K562 (cell line): Measurements from ENCODE around the gene DNAAF1.

Experiments used
- CREB1 ChIP-seq, 2 experiments: sonication (generic) in 1 of 2; formaldehyde crosslinking in 1 of 2; IDR thresholded peaks; 2 replicates each; pipeline versions ENCODE4 v1.6.1 to v1.8.0; 2012 to 2022; ENCODE audit warnings: inconsistent platforms in 1 of 2, mild to moderate bottlenecking in 1 of 2, missing genetic modification reagents in 1 of 2, moderate library complexity in 1 of 2
- CTCF ChIP-seq, 3 experiments: IDR thresholded peaks in 2 of 3; conservative IDR thresholded peaks in 1 of 3; 2 replicates each; pipeline ENCODE4 v1.5.1; 2011 to 2012; ENCODE audit warnings: low read length in 3 of 3, mild to moderate bottlenecking in 3 of 3, control low read depth in 2 of 3, improper control_type of control experiment in 1 of 3, inconsistent platforms in 1 of 3, low read depth in 1 of 3, mixed read lengths in 1 of 3, moderate library complexity in 1 of 3; ENCODE audit not compliant: insufficient read depth in 2 of 3
- ETS2 ChIP-seq: IDR thresholded peaks from 2 replicates; pipeline ENCODE4 v1.6.1; 2016; ENCODE audit warnings: borderline replicate concordance, missing genetic modification characterization, mild to moderate bottlenecking, moderate library complexity, missing compliant biosample characterization; ENCODE audit not compliant: poor library complexity, severe bottlenecking
- EZH2 ChIP-seq: IDR thresholded peaks from 2 replicates; pipeline ENCODE4 v1.6.1; 2012; ENCODE audit warnings: low read depth, mild to moderate bottlenecking, inconsistent platforms, low read length, borderline replicate concordance
- MEIS2 ChIP-seq: fragments of 450-650 bp; IDR thresholded peaks from 2 replicates; pipeline ENCODE4 v1.6.1; 2014; ENCODE audit warnings: mild to moderate bottlenecking; ENCODE audit not compliant: partially characterized antibody
- PHF8 ChIP-seq: fragments of 200-600 bp; sonication (generic); IDR thresholded peaks from 2 replicates; pipeline ENCODE4 v1.6.1; 2012; ENCODE audit warnings: mixed run types, mild to moderate bottlenecking, inconsistent platforms, low read length, moderate library complexity, borderline replicate concordance
- TAF1 ChIP-seq: IDR thresholded peaks from 2 replicates; pipeline ENCODE4 v1.6.1; 2011; ENCODE audit warnings: mild to moderate bottlenecking, low read length, moderate library complexity; ENCODE audit not compliant: insufficient read depth, control insufficient read depth, severe bottlenecking; ENCODE audit errors: extremely low read depth
- ZBTB34 ChIP-seq: fragments of 250-450 bp; sonication (Bioruptor Pico); IDR thresholded peaks from 2 replicates; pipeline ENCODE4 v1.8.0; 2021; ENCODE audit warnings: mild to moderate bottlenecking, moderate library complexity
- ZNF561 ChIP-seq: fragments of 450-650 bp; formaldehyde crosslinking; conservative IDR thresholded peaks from 2 replicates; pipeline ENCODE4 v1.4.0; 2020; ENCODE audit warnings: mild to moderate bottlenecking, moderate library complexity

GRCh38 chr16:84115919-84116719 lies 29.0 kb upstream of the DNAAF1 start:
- TF ChIP-seq ZNF561 (CRISPR knock-in tag) (no peak), ETS2 (no peak), PHF8 (no peak), CTCF (IDR thresholded peaks at IDR 0.05 in 2 of 3, conservative IDR thresholded peaks at IDR 0.05 in 1 of 3; ENCODE audit: insufficient read depth in 2 of 3, low read depth in 1 of 3, low read length in 3 of 3) (peak in 1 of 3 experiments; percentile 74; a peak in 3 of 6 replicates), CREB1 (IDR thresholded peaks at IDR 0.05) (no peak; the same call in 1 of the 2 replicates), CREB1 (CRISPR knock-in tag; IDR thresholded peaks at IDR 0.05) (no peak), EZH2 (no peak), MEIS2 (no peak), TAF1 (peak; percentile 40), ZBTB34 (CRISPR knock-in tag) (no peak)
